Neural cell (in vitro differentiated cells): ENCODE results near the gene LRRK1. TPM values are rescaled to one million over a fixed set of nuclear protein-coding genes. Genes with fewer than 3 reads are reported as not detected.

Experiments
- H2AFZ ChIP-seq: fragments of 200-600, 300-800 bp; sonication (generic), shearing (Covaris generic); 2 replicates; pipeline ENCODE4 v1.6.0; 2014; ENCODE audit warnings: low read depth, mild to moderate bottlenecking, antibody characterized with exemption, low read length, moderate library complexity
- H3F3A ChIP-seq: fragments of 200-600 bp; shearing (Covaris generic); 2 replicates; pipeline ENCODE4 v1.6.1; 2016; ENCODE audit warnings: mild to moderate bottlenecking, moderate library complexity, mixed read lengths, antibody characterized with exemption, low read length; ENCODE audit not compliant: insufficient read depth, poor library complexity, severe bottlenecking
- H3K27ac ChIP-seq: fragments of 200-600, 300-800 bp; sonication (generic), shearing (Covaris generic); 2 replicates; pipeline ENCODE4 v1.5.1; 2014; ENCODE audit warnings: mild to moderate bottlenecking, low read length, moderate library complexity
- H3K27me3 ChIP-seq: fragments of 300-800, 200-600 bp; sonication (generic), shearing (Covaris generic); 2 replicates; pipeline ENCODE4 v1.6.0; 2014; ENCODE audit warnings: mild to moderate bottlenecking, low read depth, low read length, moderate library complexity; ENCODE audit not compliant: insufficient read depth
- H3K36me3 ChIP-seq: fragments of 300-800, 200-600 bp; sonication (generic), shearing (Covaris generic); 2 replicates; pipeline ENCODE4 v1.5.1; 2014; ENCODE audit warnings: mild to moderate bottlenecking, antibody characterized with exemption, low read length, moderate library complexity; ENCODE audit not compliant: insufficient read depth
- H3K4me2 ChIP-seq: fragments of 300-800, 200-600 bp; sonication (generic), shearing (Covaris generic); 2 replicates; pipeline ENCODE4 v1.6.0; 2014; ENCODE audit warnings: mild to moderate bottlenecking, low read length
- H3K4me3 ChIP-seq: fragments of 300-800, 200-600 bp; sonication (generic), shearing (Covaris generic); 2 replicates; pipeline ENCODE4 v1.5.1; 2014; ENCODE audit warnings: mild to moderate bottlenecking, low read length, moderate library complexity
- H3K79me2 ChIP-seq: fragments of 200-600 bp; shearing (Covaris generic); replicated peaks from 2 replicates; pipeline ENCODE4 v1.6.0; 2014; ENCODE audit warnings: mild to moderate bottlenecking, low read length, moderate library complexity; ENCODE audit not compliant: insufficient read depth
- H3K9ac ChIP-seq: fragments of 300-800, 200-600 bp; sonication (generic), shearing (Covaris generic); 2 replicates; pipeline ENCODE4 v1.6.1; 2016; ENCODE audit warnings: mild to moderate bottlenecking, low read length, mixed read lengths
- H3K9me2 ChIP-seq: fragments of 200-600 bp; shearing (Covaris generic); 2 replicates; pipeline ENCODE4 v1.6.1; 2016; ENCODE audit warnings: mild to moderate bottlenecking, low read length, mixed read lengths; ENCODE audit not compliant: insufficient read depth
- H3K9me3 ChIP-seq: fragments of 200-600, 300-800 bp; sonication (generic), shearing (Covaris generic); 2 replicates; pipeline ENCODE4 v1.6.1; 2016; ENCODE audit warnings: mild to moderate bottlenecking, mixed run types, low read length, moderate library complexity, mixed read lengths
- H4K20me1 ChIP-seq: fragments of 200-600 bp; shearing (Covaris generic); 2 replicates; pipeline ENCODE4 v1.6.1; 2016; ENCODE audit warnings: mild to moderate bottlenecking, mixed run types; ENCODE audit not compliant: insufficient read depth
- EP300 ChIP-seq: fragments of 450-650 bp; conservative IDR thresholded peaks from 2 replicates; pipeline ENCODE4 v1.6.1; 2014; ENCODE audit warnings: antibody characterized with exemption, mild to moderate bottlenecking, moderate library complexity; ENCODE audit not compliant: poor library complexity, severe bottlenecking
- EZH2 ChIP-seq: fragments of 200-600, 300-800 bp; shearing (Covaris generic), sonication (generic); IDR thresholded peaks from 2 replicates; pipeline ENCODE4 v1.6.1; 2014; ENCODE audit warnings: antibody characterized with exemption, low read length, borderline replicate concordance, mild to moderate bottlenecking; ENCODE audit not compliant: insufficient read depth, poor library complexity, severe bottlenecking
- MXI1 ChIP-seq: fragments of 450-650 bp; conservative IDR thresholded peaks from 2 replicates; pipeline ENCODE4 v1.6.1; 2014; ENCODE audit warnings: antibody characterized with exemption, mild to moderate bottlenecking; ENCODE audit not compliant: poor library complexity, severe bottlenecking
- POLR2AphosphoS5 ChIP-seq: IDR thresholded peaks from 2 replicates; pipeline ENCODE4 v1.6.1; 2012
- RAD21 ChIP-seq: fragments of 450-650 bp; conservative IDR thresholded peaks from 2 replicates; pipeline ENCODE4 v1.6.1; 2014; ENCODE audit warnings: antibody characterized with exemption, mild to moderate bottlenecking, moderate library complexity
- SMC3 ChIP-seq: fragments of 450-650 bp; conservative IDR thresholded peaks from 2 replicates; pipeline ENCODE4 v1.6.1; 2014; ENCODE audit warnings: antibody characterized with exemption, mild to moderate bottlenecking, moderate library complexity; ENCODE audit not compliant: poor library complexity
- TAF1 ChIP-seq: IDR thresholded peaks from 2 replicates; pipeline ENCODE4 v1.6.1; 2012; ENCODE audit warnings: low read depth
- polyA plus RNA-seq: library from polyadenylated mRNA; depleted of rRNA; stranded (reverse); fragments of >200 nt; gene quantifications from 2 replicates; pipeline ENCODE4 v1.2.3, GENCODE V29; 2014
- TF ChIP-seq, protein P1 (sequence below): IDR thresholded peaks from 2 replicates; pipeline ENCODE4 v1.6.1; 2012; ENCODE audit warnings: borderline replicate concordance
- TF ChIP-seq, protein P2 (sequence below): fragments of 450-650 bp; IDR thresholded peaks from 2 replicates; pipeline ENCODE4 v1.5.1; 2014; ENCODE audit warnings: antibody characterized with exemption, mild to moderate bottlenecking, moderate library complexity; ENCODE audit not compliant: poor library complexity, severe bottlenecking

LRRK1 gene
- polyA plus RNA-seq, 1 donor from 2014 or later, result 0.06 TPM

DNA sequence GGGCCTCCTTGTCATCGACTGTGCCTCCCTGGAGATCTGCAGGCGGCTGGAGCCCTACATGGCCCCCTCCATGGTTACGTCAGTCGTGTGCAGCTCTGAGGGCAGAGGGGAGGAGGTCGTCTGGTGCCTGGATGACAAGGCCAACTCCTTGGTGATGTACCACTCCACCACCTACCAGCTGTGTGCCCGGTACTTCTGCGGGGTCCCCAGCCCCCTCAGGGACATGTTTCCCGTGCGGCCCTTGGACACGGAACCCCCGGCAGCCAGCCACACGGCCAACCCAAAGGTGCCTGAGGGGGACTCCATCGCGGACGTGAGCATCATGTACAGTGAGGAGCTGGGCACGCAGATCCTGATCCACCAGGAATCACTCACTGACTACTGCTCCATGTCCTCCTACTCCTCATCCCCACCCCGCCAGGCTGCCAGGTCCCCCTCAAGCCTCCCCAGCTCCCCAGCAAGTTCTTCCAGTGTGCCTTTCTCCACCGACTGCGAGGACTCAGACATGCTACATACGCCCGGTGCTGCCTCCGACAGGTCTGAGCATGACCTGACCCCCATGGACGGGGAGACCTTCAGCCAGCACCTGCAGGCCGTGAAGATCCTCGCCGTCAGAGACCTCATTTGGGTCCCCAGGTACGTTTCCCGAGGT is 146.5 kb downstream of the LRRK1 start:
- TF ChIP-seq EZH2 (no peak), RAD21 (no peak), SMC3 (no peak), TAF1 (no peak), EP300 (no peak), POLR2AphosphoS5 (no peak), MXI1 (no peak)
- TF ChIP-seq, protein P1, sequence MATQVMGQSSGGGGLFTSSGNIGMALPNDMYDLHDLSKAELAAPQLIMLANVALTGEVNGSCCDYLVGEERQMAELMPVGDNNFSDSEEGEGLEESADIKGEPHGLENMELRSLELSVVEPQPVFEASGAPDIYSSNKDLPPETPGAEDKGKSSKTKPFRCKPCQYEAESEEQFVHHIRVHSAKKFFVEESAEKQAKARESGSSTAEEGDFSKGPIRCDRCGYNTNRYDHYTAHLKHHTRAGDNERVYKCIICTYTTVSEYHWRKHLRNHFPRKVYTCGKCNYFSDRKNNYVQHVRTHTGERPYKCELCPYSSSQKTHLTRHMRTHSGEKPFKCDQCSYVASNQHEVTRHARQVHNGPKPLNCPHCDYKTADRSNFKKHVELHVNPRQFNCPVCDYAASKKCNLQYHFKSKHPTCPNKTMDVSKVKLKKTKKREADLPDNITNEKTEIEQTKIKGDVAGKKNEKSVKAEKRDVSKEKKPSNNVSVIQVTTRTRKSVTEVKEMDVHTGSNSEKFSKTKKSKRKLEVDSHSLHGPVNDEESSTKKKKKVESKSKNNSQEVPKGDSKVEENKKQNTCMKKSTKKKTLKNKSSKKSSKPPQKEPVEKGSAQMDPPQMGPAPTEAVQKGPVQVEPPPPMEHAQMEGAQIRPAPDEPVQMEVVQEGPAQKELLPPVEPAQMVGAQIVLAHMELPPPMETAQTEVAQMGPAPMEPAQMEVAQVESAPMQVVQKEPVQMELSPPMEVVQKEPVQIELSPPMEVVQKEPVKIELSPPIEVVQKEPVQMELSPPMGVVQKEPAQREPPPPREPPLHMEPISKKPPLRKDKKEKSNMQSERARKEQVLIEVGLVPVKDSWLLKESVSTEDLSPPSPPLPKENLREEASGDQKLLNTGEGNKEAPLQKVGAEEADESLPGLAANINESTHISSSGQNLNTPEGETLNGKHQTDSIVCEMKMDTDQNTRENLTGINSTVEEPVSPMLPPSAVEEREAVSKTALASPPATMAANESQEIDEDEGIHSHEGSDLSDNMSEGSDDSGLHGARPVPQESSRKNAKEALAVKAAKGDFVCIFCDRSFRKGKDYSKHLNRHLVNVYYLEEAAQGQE, result no peak
- TF ChIP-seq, protein P2, sequence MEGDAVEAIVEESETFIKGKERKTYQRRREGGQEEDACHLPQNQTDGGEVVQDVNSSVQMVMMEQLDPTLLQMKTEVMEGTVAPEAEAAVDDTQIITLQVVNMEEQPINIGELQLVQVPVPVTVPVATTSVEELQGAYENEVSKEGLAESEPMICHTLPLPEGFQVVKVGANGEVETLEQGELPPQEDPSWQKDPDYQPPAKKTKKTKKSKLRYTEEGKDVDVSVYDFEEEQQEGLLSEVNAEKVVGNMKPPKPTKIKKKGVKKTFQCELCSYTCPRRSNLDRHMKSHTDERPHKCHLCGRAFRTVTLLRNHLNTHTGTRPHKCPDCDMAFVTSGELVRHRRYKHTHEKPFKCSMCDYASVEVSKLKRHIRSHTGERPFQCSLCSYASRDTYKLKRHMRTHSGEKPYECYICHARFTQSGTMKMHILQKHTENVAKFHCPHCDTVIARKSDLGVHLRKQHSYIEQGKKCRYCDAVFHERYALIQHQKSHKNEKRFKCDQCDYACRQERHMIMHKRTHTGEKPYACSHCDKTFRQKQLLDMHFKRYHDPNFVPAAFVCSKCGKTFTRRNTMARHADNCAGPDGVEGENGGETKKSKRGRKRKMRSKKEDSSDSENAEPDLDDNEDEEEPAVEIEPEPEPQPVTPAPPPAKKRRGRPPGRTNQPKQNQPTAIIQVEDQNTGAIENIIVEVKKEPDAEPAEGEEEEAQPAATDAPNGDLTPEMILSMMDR, result no peak
- no peak overlapping the region for H3K4me3 ChIP-seq
- H3F3A ChIP-seq, result no peaks in the 10 kb centered on the region
- H3K27ac ChIP-seq, result no peak overlapping the region
- no peaks in the 10 kb centered on the region for H4K20me1 ChIP-seq
- H3K9me2 ChIP-seq, result no peaks in the 10 kb centered on the region
- no peaks in the 10 kb centered on the region for H3K79me2 ChIP-seq
- H3K36me3 ChIP-seq, result no peaks in the 10 kb centered on the region
- H3K4me2 ChIP-seq, result no peak overlapping the region
- no peak overlapping the region for H3K9ac ChIP-seq
- no peak overlapping the region for H2AFZ ChIP-seq
- H3K9me3 ChIP-seq, result no peaks in the 10 kb centered on the region
- no peaks in the 10 kb centered on the region for H3K27me3 ChIP-seq

DNA sequence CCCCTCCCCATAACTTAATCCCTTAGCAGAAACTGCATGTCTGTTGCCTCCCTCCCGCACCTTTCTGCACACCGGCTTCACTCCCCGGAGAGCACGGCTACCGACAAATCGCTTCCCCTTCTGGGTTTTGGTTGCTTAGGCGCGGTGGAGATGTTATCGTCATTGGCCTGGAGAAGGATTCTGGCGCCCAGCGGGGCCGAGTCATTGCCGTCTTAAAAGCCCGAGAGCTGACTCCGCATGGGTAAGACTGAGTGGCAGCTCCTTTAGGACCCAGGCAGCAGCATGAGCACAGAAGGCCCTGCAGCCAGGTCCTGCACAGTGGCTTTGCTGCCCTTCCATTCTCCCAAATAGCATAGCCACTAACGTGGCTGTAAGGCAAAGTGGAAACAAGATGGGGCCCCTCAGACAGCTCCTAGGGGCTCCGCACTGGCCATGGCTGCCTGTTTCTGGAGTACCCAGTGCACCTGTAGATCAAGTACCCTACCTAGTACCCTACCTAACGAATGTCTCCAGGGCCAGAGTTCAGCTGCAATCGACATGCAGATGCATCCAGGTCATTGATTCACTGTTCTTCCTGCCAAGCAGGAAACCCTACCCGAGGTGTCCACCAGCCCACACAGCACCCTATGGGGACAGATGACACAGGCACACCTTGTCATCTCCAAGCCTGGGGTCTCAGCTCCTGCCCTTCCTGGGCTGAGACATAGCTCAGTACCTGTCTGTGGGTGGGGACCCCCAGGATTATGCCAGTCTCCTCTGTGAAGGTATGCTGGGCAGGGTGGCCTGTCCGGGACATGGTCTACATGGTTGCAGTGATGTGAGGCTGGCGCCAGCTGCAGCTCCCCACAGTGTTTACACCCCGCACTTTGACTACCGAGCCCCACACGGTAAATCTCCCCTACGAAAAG is 147.6 kb downstream of the LRRK1 start:
- H3K4me3 ChIP-seq, result no peak overlapping the region
- no peak overlapping the region for H3K9ac ChIP-seq
- H3K4me2 ChIP-seq, result no peak overlapping the region
- no peaks in the 10 kb centered on the region for H3K9me3 ChIP-seq
- H3K36me3 ChIP-seq, result no peaks in the 10 kb centered on the region
- no peak overlapping the region for H2AFZ ChIP-seq
- H3K27me3 ChIP-seq, result no peaks in the 10 kb centered on the region
- no peaks in the 10 kb centered on the region for H3F3A ChIP-seq
- H3K27ac ChIP-seq, result no peak overlapping the region
- H3K9me2 ChIP-seq, result no peaks in the 10 kb centered on the region
- no peaks in the 10 kb centered on the region for H3K79me2 ChIP-seq
- no peak for TF ChIP-seq EZH2
- TF ChIP-seq SMC3, result no peak
- TF ChIP-seq, protein P1, result no peak
- no peak for TF ChIP-seq EP300
- no peak for TF ChIP-seq TAF1
- TF ChIP-seq, protein P2, result no peak
- TF ChIP-seq RAD21, result no peak
- no peak for TF ChIP-seq MXI1
- TF ChIP-seq POLR2AphosphoS5, result no peak
- no peaks in the 10 kb centered on the region for H4K20me1 ChIP-seq
